Ishikawa (cell line): ENCODE data around the gene NRCAM.

Experiments used
- CEBPB ChIP-seq: IDR thresholded peaks from 2 replicates; pipeline ENCODE4 v1.6.1; 2012
- CREB1 ChIP-seq: IDR thresholded peaks from 2 replicates; pipeline ENCODE4 v1.6.1; 2012; ENCODE audit warnings: low read depth
- EGR1 ChIP-seq: IDR thresholded peaks from 2 replicates; pipeline ENCODE4 v1.6.1; 2012
- EP300 ChIP-seq: IDR thresholded peaks from 2 replicates; pipeline ENCODE4 v1.6.1; 2012; ENCODE audit warnings: borderline replicate concordance
- FOXM1 ChIP-seq: IDR thresholded peaks from 2 replicates; pipeline ENCODE4 v1.6.1; 2012; ENCODE audit warnings: low read depth, borderline replicate concordance
- MAX ChIP-seq: IDR thresholded peaks from 2 replicates; pipeline ENCODE4 v1.6.1; 2012
- NFIC ChIP-seq: IDR thresholded peaks from 2 replicates; pipeline ENCODE4 v1.6.1; 2012
- RAD21 ChIP-seq: IDR thresholded peaks from 2 replicates; pipeline ENCODE4 v1.6.1; 2012; ENCODE audit warnings: low read depth
- REST ChIP-seq: IDR thresholded peaks from 2 replicates; pipeline ENCODE4 v1.6.1; 2012; ENCODE audit warnings: low read depth, mild to moderate bottlenecking
- TAF1 ChIP-seq: IDR thresholded peaks from 2 replicates; pipeline ENCODE4 v1.6.1; 2012; ENCODE audit warnings: low read depth, mild to moderate bottlenecking
- TCF12 ChIP-seq: IDR thresholded peaks from 2 replicates; pipeline ENCODE4 v1.6.1; 2012; ENCODE audit warnings: low read depth
- TEAD4 ChIP-seq: IDR thresholded peaks from 2 replicates; pipeline ENCODE4 v1.6.1; 2012
- USF1 ChIP-seq: IDR thresholded peaks from 2 replicates; pipeline ENCODE4 v1.6.1; 2012
- YY1 ChIP-seq: IDR thresholded peaks from 2 replicates; pipeline ENCODE4 v1.6.1; 2012; ENCODE audit warnings: low read depth
- ZBTB7A ChIP-seq: IDR thresholded peaks from 2 replicates; pipeline ENCODE4 v1.6.1; 2012; ENCODE audit warnings: low read depth

Gene NRCAM

GRCh38 chr7:108181073-108181985 is 274.9 kb downstream of the NRCAM start:
- TF ChIP-seq MAX (no peak), REST (no peak), RAD21 (peak; percentile 83), USF1 (no peak), CEBPB (no peak)

- TF ChIP-seq TAF1, result no peak
- no peak for TF ChIP-seq RAD21
- no peak for TF ChIP-seq EP300
- no peak for TF ChIP-seq NFIC
Observed at GRCh38 chr7:108178398-108178797, 277.8 kb downstream of the NRCAM start.

GRCh38 chr7:108171164-108171563 is 285.1 kb downstream of the NRCAM start:
- no peak for TF ChIP-seq REST
- TF ChIP-seq CREB1, result no peak
- TF ChIP-seq EGR1, result no peak
- TF ChIP-seq EP300, result no peak
- no peak for TF ChIP-seq USF1
- no peak for TF ChIP-seq RAD21
- TF ChIP-seq NFIC, result no peak

- TF ChIP-seq MAX (no peak), REST (no peak), ZBTB7A (no peak), CREB1 (no peak), FOXM1 (no peak), EP300 (no peak), TEAD4 (no peak), TCF12 (no peak), NFIC (no peak), RAD21 (no peak), USF1 (no peak), EGR1 (no peak), TAF1 (no peak), CEBPB (no peak), YY1 (no peak)
Observed at GRCh38 chr7:108170251-108170650, 286.0 kb downstream of the NRCAM start.

- TF ChIP-seq USF1, result no peak
- no peak for TF ChIP-seq MAX
- no peak for TF ChIP-seq TAF1
- no peak for TF ChIP-seq FOXM1
- TF ChIP-seq ZBTB7A, result no peak
- no peak for TF ChIP-seq NFIC
- no peak for TF ChIP-seq EGR1
- TF ChIP-seq RAD21, result no peak
- no peak for TF ChIP-seq REST
- no peak for TF ChIP-seq CREB1
- no peak for TF ChIP-seq TCF12
- TF ChIP-seq EP300, result no peak
- no peak for TF ChIP-seq YY1
Observed at GRCh38 chr7:108167460-108167859, 288.8 kb downstream of the NRCAM start.
